NCI-H1417 (cell line): ENCODE data around the gene SMARCD3.

Experiments
- DNase-seq, 3 experiments: peaks; one replicate each; lab custom pipeline; 2025; lab: John Stamatoyannopoulos, UW

The SMARCD3 gene

DNA sequence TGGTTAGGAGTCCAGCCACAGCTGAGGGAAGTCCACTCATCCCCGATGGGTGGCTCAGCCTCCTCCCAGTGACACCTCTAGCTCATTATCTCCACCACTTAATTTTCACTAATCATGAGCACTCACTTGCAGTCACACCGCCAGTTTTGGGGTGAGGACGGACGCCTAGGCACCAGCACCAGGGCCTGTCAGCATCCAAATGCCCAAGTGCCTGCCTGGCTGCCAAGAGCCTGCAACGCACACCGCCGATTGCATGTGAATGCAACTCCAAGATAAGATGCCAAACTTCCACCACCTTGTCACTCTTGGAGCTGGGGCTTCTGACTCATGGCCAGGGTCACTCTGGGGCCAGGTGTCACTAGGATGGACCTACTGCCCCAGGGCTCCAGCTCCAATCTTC, 24.4 kb upstream of the SMARCD3 start:
- DNase-seq = no peak

DNA sequence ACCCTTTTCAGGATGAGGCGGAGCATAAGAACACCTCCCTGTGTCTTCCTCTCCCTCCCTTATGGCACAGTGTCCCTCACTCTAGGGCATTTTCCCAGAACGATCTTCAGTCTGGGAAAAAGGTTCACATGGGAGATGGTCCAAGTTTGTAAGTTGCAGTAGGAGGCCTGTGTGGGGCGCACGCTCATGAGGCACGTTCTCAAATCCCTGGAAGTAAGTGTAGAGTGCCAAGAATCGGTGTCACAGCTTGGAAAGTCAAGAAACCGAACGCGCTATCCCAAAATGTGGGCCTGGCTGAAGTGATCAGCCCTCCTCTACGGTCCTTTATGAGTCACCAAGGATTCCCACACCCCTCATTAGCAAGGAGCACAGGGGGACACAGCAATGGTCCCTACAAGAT, 23.9 kb upstream of the SMARCD3 start:
- DNase-seq = no peak

DNA sequence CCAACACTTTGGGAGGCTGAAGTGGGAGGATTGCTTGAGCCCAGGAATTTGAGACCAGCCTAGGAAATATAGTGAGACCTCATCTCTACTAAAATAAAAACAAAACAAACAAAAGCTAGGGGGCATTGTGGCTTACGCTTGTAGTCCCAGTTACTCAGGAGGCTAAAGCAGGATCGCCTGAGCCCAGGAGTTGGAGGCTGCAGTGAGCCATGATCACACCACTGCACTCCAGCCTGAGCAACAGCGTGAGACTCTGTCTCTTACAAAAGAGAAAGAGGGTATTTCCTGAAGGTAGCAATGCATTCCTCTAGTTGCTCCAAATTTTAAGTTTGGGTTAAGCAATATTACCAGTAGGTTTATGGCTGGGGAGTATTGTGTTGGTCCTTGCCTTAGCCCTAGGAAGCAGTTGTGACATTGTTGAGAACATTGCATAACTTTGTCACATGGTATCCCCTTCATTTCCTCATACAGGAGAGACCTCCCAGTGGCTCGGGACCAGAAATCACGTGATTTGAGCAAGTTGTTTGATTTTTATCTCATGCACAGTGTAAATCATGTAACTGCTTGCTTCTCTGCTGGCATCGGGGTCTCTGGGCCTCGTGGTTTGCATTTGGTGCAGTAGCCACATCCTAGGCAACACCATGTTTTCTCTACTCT, 23.3 kb upstream of the SMARCD3 start:
- no peak for DNase-seq

DNA sequence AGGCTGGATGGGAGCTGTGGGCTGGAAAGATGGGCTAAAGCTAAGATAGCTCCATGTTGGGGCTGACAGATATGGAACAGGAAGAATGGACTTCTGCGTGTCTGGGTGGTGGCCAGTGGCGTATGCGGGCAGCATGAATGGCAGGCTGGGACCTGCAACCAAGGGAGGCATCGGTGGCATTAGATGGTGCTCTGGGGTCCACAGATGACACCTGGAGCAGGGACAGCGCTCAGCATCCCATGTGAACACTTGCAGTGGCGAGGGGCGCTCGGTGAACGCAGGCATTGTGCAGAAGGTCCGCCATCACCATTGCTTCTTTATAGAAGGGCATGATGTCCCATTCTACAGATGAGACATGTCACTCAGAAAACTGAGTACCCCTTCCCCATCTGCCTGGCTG, 21.0 kb upstream of the SMARCD3 start:
- no peak for DNase-seq

DNA sequence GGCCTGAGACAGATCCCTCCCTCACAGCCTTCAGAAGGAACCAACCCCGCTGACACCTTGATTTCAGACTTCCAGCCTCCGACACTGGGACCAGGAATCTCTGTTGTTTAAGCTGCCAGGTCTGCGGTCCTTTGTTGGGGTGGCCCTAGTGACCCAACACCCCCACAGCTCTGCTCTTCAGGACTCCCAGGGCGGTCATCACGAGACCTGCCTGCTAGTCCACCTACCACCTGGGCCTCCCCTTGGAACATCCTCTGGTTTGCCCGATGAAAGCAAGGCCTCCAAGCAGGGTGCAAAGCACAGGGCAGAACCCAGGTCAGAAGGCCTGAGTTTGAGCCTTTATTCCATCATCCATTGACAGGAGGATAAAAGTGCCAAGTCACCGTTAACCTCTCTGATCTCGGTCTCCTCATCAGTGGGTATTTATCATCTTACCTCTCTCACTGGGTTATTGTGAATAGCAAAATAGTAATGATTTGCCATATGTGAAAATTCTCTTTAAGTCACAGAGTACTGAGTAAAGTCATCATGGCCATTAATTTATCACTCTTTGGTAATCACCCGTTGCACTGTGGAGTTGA, 16.9 kb upstream of the SMARCD3 start:
- no peak for DNase-seq

DNA sequence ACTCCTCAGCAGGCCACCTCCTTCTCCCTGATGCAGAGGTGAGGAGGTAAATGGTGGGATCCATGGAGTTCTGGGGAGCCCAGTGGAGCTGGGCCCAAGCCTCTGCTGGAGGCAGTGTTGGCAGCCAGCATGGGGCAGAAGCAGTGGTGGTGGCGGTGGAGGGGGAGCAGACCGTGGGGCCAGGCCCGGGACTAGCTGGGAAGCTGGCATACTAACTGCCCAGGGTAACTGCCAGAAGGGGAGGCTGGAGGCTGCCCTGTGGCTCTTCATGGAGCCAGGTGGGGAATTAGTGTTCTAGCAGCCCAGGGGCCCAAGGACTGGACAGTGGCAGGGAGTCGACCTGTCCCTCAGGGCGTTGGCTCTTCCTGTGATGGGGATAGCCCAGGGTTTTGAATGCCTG, 16.1 kb upstream of the SMARCD3 start:
- DNase-seq = no peak

DNA sequence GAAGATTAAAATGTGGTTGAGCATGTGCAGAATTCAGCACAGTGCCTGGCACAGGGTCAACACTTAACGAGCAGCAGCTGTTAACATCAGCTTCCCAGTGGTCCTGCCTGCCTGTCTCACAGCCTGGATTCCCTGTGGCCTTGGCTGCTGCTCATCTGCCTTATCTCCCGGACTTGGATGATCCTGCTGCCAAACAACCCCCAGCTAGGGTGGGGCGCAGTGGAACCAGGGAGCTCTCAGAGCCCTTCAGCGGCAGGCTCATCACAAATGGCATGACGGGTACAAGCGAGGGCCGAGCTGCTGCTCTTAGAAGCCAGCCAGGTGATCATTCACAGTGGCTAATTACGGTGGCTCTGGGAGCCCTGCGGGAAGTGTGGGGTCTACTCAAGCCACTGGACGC, 13.0 kb upstream of the SMARCD3 start:
- peak in 2 of 3 experiments; percentile 25 to 50 for DNase-seq

DNA sequence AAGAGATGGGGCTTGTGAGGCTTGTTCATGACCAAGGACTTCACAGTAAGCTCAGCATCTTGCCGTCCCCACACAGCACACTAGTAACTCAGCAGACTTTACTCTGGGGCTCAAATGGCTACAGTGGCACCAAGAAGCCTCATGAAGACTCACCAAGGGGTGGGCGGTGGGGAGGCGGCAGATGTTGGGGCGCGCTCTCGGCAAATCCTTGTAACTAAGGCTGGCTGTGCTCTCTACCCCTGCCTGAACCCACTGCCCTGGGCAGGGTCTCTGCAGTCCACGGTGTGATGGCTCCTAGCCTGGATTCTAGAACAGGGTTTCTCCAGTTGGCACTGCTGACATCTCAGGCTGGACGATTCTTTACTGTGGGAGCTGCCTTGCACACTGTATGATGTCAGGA, 12.4 kb upstream of the SMARCD3 start:
- DNase-seq = no peak

DNA sequence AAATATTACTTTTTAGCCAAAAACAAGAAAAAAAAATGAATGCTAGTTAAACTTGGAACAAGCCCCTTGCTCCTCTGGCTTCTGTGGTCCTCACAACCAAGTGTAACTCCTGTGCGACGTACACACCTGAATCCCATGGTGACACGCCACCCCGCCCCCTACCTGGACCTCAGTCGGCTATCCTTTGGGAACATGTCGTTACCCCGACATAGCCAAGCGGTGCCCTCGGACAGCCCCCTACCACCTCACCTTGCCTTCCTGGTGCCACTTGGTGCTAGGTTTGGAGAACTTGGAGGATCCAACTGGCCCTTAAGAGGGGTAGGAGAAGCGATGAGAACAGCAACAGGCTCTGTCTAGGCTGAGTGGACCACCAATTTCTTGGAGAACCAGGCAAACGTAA, 12.0 kb upstream of the SMARCD3 start:
- no peak for DNase-seq

DNA sequence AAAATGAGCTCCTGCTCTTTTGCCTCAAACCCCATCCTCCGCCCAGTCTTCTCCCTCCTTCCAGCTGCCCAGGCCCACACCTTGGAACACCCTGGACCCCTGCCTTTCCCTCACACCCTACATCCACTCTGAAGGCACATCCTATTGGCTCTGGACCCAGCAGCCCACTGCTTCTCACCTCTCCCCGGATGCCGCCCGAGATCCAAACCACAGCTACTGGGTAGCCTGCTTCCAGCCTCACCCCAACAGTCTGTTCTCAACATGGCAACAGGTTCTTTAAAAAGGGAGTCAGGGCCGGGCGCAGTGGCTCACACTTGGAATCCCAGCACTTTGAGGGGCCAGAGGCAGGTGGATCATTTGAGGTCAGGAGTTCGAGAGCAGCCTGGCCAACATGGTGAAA, 9.5 kb upstream of the SMARCD3 start:
- no peak for DNase-seq

DNA sequence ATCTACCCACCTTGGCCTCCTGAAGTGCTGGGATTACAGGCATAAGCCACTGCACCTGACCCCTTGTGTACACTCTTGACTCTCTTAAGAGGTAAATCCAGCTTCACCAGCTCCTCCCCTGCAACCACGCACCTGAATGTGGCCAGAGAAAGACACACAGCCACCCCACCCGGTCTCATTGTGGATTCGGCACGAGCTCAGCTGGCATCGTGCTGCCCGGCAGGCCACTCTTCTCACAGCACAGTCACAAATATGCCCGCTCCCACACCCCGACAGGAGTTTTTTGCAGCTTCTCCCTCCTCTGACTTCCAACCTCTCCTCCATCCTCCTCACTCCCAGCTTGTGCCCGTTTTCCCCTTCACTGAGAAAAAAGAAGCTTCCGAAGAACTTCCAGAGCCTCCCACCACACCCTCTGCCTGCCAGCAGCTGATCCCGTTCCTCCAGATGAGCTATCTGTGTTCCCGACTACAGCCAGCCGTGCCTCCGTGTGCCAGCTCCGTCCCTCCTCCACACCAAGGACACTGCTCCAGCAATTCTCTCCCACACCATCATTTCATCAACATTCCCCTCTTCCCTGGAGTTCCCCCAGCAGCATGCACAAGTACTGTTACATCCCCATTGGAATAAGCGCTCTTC, 8.0 kb upstream of the SMARCD3 start:
- no peak for DNase-seq

DNA sequence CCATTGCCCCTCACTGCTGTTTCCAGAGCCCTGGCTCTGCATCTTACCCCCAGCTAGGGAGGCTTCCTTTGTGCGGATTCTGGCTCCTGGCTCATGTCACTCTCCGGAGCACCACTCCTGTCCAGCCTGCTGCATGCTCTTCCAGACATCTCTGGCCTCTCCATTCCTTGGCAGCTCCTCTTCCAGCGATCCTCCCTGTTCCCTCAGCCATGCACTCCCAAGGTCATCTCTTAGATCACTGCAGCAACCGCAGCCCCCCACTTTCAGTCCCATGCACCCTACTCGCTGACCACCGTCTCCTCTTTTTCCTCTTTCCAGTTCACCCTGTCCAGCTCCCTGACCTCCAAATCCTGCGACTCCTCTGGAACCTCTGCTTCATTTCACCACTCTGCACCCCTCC, 6.9 kb upstream of the SMARCD3 start:
- DNase-seq = no peak

DNA sequence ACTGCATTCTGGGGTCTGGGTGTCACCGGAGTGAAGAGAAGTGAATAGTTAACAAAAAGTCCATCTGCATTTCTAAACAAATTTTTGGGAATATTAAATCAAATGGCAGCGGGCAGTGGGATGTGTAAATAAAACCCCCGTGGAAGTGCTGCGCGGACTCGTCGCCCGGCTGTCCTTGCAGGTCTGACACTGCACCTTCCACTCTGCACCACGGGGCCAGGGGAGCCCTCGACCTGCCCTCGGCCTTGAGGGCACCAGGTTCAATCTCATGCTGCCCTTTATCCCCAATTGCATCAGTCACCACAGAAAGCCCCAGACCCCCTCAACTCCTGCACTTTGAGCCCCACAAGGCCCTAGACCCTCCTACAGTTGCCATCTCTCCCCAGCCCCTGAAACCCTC, 6.4 kb upstream of the SMARCD3 start:
- DNase-seq = no peak

DNA sequence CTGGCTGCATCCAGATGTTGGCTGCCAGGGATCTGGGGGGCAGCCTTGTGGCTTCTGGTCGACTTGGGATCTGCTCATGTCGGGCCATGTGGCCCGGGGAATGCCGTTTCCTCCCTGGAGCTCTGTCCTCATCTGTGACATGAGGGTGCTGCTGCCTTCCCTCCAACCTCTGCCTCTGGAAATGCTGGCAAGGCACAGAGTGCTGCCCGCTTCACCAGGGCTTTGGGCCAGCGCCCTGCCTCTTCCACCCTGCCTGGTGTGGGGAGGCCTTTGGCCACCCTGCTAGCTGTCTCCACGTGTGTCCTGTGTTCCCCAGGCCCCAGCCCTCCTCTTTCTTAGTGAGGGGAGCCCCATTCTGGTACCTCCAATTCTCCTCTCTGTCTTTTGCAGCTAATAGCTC, 5.8 kb upstream of the SMARCD3 start:
- no peak for DNase-seq

DNA sequence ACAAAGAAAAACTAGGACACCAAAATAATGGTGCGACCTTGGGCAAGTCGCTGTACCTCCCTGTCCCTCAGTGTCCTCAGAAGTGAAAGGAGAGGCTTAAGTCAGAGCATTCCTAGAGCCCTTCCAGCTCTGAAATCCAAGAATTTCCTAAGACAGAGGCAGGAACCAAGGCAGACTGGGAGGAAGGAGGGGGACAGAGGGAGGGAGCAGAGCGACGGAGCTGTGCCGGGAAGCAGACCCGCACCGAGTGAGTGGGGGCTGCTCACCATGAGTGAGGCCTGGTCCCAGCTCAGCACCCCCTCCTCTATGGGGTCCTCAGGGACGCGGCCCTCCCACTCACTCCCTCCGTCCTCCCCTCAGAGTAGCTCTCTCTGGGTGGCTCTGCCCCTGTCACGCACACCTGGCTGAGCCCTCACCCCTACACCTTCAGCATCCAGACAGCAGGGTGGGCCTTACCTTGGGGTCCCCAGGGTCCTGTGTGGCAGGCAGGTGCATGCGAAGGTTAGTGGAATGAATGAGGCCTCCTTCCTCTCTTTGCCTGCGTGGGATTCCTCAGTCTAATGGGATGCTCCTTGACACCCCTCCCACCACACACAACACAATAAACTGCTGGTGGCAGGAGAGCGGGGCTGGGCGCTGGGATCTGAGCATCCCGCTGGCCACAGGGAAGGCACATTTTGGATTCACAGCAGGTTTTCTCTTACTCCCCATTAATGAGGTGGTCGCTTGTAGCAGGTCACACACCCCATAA, 4.6 kb upstream of the SMARCD3 start:
- DNase-seq = no peak

DNA sequence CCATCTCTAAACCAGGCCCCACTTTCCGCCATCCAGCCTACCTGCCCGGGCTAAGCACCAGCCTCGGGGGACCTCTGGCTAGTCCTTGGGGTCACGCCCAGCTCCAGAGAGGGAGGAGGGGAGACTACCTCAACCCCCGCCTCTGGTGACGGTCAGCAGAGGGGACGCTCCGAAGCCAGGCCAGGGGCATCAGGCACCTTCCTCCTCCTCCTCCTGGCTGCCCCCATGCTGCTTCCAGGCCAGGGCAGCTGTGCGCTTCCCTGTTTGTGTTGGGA, 4.0 kb upstream of the SMARCD3 start:
- DNase-seq = no peak

DNA sequence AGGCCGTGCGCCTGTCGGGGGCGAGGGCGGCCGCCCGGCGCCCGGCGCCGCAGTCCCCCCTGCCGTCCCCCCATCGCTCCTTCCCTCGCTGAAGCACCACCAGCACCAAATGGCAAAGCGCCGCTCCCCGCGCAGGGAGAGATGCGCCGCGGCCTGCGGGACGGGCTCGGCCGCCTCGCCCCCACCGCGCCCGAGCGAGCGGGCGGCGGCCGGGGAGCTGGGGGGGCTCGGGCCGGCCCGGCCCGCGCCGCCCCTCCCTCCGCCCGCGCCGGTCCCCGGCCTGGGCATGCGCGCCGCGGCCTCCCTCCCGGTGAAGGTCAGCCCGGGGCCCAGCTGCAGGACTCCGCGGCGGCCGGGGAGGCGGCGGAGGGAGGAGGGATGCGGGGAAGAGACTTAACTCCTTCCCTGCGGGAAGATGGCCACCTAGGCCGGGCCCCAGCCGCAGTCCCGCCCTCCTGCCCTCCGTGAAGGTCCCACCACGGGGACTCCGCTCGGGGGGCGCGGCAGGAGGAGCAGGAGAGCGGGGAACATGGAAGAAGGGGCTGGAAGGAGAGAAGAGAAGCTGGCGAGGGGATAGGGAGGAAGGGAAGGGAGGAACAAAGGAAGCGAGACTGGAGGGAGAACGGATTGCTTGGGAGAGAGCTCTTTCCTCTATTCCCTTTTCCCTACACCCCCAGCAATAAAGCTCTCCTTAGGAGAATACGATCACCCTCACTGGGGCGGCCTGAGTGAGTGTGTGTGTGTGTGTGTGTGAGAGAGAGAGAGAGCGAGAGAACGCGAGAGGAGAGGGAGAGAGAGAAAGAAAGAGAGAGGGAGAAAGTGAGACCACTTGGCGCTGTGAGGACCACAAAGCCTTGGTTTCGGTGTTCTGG, 3.4 kb upstream of the SMARCD3 start:
- peak; percentile 91 to 92 (median 91) for DNase-seq

DNA sequence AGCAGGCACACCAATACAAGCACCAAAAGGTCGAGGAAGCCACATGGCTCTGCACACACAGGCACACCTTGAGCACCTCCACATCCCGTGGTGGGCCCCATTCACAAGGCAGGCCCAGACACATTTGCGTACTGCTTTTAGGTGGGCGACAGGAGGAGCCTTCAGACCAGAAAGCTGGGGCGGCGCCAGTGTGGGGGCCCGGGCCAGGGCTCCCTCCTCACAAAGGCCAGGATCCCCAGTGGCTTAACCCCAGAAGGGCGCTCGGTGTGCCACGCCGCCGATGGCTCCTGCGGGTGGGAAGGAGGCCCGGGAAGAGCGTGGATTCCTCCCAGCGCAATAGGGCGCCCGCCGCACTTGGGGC, 2.8 kb upstream of the SMARCD3 start:
- DNase-seq = peak in 1 of 3 experiments; percentile 76

DNA sequence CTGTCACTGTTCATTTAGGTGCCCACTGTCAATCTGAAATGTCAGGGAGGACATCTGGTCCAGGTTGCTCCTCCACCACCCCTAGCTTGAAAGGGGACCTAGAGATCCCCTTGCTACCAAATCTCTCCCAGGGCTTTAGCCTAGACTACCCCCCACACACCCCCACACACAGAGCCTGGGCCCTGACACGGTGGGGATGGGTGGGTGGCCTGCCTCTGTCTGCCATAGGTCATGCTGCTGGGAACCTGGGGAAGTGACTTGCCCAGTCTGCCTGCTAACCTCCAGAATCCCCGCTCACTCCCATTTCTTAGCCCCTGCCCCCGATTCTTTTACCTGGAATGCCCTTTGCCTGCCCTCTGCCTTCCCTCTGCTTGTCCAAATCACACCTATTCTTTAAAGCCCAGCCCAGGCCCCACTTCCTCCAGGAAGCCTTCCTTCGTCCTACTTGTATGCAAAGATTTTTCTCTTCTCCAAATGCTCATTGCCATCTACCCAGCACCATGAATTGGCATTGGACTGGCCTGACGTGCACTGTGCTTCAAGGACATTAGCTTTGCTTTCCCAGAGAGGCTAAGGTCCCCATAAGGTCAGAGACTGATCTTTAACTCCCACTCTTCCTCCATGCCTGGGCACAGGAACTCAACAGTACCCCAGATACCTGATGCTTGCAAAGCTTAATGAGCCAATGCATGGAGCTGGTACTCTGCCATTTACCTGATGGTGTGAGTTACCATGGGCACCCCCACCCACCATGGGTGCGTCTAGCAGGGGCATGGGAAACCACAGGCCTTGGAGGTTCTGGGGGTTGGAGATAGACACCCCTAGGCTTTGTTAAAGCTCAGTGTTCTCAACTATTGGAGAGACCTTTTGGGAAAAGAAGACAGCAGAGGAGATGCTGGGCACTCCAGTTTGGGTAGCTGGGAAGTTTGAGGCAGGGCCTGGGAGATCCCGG, 2.0 kb upstream of the SMARCD3 start:
- no peak for DNase-seq

DNA sequence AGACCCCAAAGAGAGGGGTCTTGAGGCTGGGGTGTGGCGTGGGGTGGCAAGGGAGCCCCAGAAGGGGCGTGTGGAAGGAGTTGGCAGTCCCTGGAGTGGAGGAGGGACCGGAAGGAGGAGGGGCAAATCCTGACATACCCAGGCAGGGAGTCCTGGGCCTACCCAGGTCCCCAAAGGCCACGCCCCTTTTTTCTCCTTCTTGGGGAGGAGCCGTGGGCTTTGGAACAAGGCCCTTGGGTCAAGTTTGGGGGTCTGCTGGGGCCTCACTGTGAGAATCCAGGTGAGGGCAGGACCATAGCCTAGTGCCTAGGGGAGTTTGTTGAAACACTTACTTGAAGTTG, 1.2 kb upstream of the SMARCD3 start:
- peak in 1 of 3 experiments; percentile 11 for DNase-seq

DNA sequence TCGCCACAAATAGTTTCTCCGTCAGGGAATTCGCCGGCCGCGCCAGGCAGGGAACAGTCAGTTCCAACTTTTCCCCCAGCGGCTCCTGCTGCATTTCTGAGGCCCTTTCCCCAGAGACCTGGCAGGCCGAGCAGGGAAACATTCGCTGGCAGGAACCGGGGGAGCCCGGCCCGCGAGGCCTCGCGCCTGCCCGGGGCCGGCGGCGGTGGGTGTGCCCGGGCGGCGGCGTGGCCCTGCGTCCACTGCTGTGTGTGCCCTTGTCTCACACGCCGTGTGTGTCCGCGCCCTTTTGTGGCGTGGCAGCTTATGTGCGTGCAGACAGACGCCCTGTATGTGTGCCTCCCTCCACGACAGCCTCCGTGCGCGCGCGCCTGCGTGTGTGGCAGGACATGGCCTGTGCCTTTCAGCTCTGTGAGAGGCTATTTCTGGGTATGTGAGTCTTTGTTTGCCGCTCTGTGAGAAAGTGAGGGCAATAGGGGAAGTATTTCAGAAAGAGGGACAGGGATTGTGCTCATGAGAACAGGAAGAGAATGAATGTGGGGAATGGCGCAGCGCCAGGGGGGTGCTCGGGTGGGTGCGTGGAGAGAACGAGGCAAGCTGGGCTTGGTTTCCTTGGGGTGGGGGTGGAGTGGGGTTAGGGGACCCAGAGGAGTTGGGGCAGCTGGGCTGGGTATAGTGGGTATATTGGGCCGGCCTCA, 689 bp upstream of the SMARCD3 start:
- DNase-seq = peak; percentile 52 to 84 (median 72)
